ENCODE measurements around the gene DYNC1LI2.
"Not testable (repeated sequence)": the region's sequence is repeated elsewhere in the genome, so short reads cannot be mapped to it uniquely, and the experiment has no call there.

The DYNC1LI2 gene

DNA sequence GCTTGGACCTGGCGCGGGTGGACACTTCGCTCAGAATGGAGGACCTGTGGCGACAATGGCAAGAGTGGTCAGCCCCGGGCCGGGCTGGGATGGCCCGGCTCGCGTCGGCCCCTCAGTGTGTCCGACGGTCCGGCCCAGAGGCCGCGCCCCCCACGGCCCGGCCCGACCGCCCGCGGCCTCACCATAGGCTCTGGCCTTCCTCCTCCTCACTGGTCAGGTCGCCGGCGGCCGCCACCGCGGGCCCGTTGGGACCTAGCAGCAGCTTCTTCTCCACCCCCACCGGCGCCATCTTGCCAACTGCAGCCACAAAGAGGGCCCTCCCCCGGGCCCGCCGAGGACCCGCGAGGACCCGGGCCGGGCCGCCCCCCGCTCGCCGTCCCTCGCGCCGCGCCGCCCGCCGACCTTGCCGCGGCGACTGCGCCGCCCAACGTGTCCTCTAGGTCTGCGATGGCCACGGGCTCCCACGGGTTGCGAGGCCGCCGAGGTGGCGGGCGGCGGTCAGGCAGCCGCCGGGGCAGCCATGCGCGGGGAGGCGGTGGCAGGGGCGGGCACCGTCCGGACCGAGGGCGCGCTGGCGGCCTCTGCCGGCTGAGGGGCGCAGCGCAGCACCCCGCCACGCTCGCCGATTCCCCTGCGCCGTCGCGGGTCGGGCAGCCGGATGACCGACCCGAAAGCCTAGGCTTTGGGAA is at the start of gene DYNC1LI2:
TSS of gene DYNC1LI2 (minus strand) at position 307 of the 689 bp plus-strand sequence. CDS start at position 289, 18 bp downstream.
- peak; percentile 14 for DNase-seq

DNA sequence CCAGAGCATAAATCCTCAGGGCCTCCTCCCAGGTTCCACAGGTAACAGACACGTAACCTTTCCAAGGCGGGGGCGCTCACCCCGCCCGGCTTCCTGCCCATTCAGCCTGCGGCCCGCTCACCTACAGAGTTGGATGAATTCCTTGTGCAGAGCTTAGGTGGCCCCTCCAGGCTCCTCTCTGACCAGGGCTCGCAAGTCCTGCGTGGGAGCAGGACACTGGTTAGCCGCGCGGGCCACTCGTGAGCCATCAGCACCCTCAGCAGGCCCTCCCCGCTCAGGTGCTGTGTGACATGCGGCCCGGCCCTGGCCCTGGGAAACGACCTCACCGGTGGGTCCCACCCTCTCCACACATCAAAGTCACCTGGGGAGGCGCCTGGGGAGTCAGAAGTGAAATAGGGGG is 49.4 kb upstream of the DYNC1LI2 start:
- no peak for DNase-seq

DNA sequence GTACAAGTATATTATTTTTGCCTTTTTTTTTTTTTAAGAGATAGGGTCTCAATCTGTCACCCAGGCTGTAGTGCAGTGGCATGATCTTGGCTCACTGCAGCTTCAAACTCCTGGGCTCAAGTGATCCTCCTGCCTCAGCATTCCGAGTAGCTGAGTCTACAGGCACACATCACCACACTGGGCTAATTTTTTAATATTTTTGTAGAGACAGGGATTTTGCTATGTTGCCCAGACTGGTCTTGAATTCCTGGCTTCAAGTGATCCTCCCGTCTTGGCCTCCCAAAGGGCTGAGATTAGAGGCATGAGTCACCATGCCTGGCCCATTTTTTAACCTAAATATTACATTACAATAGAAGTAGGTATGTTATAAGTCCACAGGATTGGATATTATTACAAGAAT is 46.8 kb upstream of the DYNC1LI2 start:
- DNase-seq = no peak

DNA sequence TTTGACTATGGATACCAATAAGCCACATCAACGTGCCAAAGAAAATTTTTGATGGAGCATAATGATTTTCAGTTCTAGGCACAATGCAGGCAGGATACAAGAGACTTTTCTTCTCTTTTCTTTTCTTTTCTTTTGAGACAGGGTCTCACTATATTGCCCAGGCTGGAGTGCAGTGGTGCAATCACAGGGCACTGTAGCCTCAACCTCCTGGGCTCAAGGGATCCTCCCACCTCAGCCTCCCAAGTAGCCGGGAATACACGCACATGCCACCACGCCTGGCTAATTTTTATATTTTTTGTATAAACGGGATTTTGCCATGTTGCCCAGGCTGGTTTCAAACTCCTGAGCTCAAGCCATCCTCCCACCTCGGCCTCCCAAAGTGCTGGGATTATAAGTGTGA is 42.6 kb upstream of the DYNC1LI2 start:
- DNase-seq = not testable (repeated sequence)

DNA sequence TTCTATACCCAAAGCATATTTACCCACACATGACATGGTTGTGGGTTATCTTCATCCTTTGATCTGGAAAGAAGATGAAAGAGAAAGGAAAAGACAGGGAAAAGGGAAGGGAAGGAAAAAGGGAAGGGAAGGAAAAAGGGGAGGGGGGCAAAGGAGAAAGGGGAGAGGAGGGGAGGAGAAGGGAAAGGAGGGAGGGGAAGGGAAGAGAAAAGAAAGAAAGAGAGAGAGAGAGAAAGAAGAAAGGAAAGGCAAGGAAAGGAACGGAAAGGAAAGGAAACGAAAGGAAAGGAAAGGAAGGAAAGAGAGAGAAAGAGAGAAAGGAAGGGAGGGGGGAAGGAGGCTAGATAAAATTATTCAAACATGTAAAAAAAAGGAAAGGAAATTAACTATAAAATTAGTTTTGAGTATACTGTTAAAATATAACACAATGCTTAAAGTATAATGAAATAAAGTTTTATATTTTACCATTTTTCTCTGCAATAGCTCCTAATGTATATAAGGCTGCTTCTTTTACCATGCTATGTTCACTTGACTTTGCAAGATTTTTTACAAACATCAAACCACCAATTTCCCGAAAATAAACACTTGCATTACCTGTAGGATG is 38.8 kb upstream of the DYNC1LI2 start:
- DNase-seq = no peak

DNA sequence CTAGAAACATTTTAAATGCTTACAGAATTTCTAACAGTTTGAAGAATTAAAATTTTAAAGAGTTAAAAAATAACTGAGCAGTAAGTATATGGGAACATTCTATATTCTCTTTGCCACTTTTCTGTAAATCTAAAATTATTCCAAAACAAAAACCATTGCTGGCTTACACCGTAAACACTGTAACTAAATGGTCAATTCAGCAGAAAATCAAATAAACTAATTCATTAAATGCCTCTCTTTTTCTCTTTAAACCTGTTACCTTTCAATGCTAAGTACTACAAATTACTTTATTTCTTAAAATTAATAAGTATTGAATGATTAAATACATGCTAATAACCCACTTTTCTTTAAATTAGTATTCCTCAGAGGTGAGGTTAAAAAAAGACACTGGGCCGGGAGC is 36.0 kb upstream of the DYNC1LI2 start:
- no peak for DNase-seq

DNA sequence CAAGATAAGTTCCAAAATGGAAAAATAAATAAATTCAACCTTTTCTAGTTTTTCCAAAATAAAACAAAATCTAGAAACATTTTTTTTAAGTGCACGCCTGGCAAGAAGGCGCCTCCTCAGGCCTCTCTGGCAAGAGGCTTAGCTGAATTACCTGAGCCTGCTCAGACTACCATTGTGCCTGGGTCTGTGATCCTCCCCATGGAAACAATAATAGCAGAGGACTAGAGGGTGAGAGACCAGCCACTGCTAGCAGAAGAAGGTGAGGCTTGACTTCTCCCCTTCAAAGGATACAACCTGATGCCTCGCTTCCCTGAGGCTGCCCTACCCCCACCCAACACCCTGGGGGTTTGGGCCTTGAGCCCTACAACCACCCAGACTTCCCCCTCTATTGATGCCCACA is 35.1 kb upstream of the DYNC1LI2 start:
- no peak for DNase-seq

DNA sequence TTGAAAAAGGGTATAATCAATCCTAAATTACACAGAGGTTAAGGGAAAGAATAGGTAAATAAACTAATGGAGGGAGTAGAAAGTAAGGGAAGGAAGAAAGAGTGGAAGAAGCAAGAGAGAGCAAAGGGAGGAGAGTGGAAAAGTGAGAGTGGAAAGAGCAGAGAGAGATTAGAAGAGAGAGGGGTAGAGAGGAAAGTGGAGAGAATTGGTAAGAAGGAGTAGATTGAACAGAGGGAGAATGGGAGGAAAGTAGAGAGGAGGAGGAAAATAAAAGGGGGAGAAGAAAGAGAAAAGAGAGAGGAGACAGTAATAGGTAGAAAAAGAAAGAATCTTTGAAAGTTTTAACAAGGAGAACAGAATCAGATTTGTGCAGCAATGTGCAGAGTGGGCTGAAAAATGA is 25.0 kb upstream of the DYNC1LI2 start:
- no peak for DNase-seq

DNA sequence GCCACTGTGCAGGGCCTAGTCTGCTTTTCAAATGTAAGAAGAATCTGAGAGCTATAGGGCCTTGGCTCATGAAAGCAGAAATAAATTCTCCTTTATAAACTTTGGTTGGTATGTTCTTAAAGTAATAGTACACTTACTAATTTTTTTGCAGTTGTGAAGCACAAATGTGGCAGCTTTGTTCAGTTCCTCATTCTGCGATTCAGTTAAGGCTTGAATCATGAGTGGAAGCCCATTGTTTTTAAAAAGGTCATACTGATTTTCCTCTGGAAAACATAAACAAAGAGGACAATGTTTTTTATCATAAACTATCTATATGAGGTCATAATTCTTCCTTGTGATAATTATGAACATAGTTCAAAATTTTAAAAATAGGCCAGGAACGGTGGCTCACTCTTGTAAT is 23.6 kb upstream of the DYNC1LI2 start:
- DNase-seq = no peak

DNA sequence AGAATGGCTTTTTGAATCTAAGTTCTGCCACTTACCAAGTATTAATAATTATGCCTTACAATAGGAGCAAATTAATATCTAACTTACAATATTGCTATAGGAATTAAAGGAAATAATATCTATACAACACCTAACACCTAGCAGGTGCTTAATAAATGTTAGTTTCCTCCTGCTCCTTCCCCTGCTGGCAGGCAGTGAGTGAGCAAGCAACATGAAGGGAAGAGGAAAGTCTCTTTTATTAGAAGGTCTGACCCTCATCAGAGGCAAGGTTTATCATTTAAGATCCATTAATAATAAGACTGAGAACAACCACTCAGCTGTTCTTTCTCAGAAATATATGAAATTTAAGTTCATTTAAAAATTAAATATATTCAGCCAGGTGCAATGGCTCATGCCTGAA is 6.7 kb upstream of the DYNC1LI2 start:
- no peak for DNase-seq

DNA sequence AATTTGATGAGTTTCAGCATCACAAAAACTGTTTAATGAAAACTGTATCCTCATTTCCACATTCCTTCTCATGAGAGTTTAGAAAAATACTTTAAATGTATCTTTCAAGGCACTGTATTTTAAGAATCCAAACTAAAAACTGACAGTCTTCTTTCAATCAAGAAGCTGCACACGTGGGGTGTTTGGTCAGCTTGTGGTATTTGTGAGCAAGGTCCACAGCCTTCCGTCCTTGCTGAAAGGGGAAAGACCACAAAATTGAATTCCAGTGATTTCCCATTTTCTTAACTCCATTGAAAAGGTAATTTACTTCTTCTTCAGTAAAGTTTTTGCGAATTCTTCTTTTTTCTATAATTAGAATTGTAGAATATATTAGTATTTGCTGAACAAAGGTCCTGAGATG is 3.4 kb upstream of the DYNC1LI2 start:
- no peak for DNase-seq

DNA sequence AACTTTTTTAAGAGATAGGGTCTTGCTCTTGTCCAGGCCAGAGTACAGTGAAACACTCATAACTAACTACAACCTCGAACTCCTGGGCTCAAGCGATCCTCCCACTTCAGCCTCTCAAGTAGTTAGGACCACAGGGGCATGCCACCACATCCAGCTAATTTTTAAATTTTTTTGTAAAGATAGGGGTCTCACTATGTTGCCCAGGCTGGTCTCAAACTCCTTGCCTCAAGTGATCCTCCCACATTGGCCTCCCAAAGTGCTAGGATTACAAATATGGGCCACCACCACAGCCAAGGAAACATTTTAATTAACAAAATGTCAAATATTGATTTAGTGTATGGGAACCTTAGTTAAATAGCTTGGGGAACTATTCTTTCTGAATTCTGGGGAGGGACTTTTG is 2.8 kb upstream of the DYNC1LI2 start:
- no peak for DNase-seq

DNA sequence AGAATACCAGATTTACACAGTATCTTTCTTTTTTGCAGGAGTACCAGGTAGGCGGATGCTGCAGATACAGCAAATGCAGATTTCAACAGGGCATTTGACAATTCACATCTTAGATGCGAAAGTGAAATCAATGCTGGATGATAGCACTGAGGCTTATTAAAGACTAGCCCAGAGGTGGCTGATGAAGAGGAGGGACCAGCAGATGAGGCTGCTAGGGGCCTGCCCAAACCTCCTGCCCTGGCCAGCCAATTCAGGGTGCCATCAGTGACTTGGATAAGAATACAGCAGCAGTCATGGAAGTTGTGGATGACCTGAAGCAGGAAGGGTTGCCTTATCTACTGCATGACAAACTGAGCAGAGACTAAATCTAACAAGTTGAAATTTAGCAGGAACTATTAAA is 1.5 kb upstream of the DYNC1LI2 start:
- no peak for DNase-seq

DNA sequence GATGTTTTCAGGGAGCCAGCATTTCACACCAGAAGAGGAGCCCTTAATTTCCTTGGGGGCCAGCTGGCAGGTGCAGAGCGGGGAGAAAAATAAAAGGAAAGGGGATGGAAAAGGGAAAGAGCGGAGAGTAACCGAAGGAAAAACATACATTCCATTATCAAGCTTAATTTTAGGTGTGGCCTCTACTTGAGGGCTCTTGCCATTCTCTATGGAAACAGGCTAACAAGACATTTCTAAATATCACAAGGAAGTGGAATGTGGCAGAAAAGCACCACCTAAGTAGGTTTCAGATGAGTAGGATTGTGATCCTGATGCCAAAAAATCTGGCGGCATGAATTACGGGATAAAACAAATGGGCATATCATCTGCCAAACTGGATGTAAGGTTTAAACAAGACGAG is 970 bp upstream of the DYNC1LI2 start:
- DNase-seq = no peak

DNA sequence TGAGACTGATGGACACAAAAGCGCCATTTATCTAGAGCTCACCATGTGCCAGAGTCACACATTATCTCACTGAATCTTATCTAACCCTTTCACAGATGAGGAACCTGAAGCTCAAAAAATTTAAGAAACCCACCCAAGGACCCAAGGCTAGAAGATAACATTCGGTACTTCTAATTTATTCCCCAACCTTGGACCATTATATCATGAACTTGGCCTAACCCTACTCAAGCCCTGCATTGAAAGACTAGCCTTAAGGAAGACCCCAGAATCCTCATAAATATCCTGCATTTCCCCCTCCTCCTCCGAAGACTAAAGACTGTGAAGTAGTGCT is 548 bp upstream of the DYNC1LI2 start:
- no peak for DNase-seq

DNA sequence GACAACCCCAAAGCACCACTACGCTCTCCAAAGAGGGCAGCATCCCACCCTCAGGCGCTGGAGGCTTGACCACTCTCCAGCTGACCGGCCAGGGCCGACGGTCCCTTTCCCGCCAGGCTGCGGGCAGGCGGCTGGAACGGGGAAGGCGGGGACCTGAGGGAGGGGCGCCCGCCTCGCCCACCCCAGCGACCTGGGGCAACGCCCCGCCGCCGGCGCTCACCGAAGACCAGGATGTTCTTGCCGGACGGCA is 431 bp downstream of the DYNC1LI2 start:
- DNase-seq = no peak

DNA sequence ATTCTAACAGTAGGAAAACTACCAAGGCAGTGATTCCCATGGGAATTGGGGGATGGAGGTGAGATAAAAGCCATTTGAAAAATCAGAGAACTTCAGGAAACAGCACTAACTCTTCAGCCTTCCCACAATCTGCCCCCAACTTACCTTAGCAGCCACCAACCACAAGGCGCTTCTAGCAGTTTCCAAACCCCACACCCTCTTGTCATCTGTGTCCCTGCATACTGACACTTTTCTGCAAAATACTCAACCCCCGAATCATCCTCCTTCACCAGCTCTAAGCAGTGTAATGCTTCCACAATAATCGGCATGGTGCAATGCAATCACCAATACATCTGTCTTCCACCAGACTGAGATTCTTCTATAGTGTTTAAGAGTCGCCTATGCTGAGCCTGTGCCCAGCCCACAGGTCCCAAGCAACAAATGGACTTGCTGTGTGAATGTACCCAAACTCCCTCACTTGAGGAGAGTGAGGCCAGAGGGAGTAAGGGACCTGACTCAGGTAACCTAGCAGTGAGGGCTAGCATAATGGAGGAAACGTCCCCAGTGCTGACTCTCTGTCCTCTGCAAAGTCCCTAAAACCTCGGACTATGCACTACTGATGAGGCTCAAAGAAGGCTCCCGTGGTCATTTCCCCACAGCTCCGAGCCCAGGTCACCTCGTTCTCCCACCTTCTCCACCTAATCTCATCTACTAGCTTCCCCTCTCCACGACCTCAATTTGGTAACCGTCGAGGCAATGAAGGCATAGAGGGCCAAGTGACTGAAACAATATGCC is 943 bp downstream of the DYNC1LI2 start:
- DNase-seq = no peak

DNA sequence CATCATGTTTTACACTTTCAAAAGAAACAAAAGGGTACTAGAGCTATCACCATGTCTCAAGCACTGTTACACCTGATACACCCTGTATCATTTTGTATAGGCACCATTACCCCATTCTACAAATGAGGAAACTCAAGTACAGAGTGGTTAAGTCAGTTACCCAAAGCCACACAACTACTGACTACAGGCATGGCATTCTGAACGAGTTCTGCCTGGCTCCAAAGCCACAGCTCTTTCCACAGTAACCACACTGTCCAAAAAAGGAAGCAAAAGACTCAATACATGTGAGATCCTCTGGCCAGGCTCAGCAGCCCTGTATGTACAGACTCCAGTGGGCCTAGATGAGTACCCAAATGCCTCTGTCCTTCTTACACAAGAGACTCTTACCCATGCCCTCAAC is 4.7 kb downstream of the DYNC1LI2 start:
- DNase-seq = no peak

DNA sequence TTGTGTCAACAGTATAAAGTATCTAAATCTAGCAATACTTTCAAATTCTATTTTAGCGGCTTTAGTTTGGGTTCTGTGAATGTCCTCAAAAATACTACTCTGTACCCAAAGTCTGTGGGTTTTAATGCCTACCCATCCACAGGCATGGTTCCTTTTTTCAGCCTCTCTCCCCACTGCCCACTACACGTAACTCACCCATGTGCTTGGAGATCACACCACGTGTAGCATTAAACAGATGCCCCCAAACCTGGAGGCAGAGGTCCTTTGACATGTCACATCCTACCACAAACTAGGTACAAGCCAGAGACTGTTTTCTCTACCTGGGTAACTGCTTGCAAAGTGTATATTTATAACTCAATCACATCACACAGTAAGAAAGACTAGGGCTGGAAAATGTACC is 5.4 kb downstream of the DYNC1LI2 start:
- no peak for DNase-seq

DNA sequence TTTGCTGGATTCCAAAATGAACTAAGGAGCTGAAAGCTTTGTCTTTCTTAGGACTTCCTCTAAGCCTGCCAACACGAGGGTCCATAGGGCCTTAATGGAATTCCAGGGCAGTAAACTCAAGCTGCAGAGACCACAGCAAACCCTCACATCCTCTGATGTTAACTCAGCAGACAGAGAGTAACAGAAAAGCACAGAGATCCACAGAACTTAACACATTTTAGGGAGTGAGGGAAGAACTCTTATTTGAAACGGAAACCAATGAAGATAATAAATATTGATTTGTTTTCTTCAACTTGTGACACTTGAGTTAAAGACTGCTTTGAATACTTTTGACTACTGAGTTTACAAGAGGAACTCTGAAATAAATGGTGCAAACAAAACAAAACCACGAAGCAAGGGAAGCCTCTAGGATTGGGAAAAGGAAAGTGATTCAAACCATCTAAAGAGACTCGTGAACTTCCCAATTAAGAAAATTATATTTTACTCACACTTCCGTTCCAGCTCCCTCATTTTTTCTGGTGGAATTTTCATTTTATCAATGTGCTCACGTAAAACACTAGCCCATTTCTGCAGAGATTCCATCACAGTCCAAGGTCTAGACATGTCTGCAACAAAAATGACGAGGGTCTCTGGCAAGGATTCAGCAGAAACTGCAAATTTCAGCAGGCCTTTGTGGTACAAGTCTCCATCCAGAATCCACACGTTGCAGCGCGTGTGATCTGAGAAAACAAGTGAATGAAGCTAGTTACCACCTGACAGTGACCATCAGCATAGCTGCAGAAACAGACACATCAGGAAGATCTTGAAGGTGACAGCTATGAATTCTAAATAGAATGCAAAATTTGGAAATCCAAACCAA is 9.2 kb downstream of the DYNC1LI2 start:
- DNase-seq = no peak

DNA sequence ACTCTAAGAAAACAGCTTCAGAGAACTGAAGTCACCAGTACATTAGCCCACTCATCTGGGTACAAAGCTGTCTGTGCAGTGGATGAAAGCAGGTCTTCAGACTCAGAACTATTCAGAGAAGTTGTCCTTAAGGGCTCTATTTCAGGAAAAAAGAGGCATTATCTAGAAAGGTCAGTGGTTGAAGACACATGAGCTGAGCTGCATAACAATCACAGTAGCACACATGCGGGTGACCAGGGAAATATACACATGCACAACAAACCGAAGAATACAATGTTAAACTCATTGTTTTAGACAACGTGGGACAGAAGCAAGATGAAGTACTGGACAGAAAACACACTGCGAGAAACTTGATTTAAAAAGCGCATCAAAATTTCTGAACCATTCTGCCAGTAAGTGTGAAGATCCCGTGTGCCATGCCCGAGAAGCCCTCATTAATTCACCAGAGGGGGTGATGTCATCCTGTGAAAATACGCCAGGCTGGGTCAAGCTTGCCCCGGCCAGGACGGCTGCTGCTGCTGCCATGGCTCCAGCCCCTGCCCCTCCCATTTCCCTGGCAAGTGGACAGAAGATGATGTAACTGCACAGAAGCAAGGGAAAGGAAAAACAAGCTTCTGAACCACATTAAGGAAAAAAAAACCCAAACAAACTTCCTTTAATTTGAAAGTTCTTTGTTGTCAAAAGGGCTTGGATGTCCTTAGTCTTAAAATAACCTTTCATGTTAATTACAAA is 10.1 kb downstream of the DYNC1LI2 start:
- DNase-seq = no peak

DNA sequence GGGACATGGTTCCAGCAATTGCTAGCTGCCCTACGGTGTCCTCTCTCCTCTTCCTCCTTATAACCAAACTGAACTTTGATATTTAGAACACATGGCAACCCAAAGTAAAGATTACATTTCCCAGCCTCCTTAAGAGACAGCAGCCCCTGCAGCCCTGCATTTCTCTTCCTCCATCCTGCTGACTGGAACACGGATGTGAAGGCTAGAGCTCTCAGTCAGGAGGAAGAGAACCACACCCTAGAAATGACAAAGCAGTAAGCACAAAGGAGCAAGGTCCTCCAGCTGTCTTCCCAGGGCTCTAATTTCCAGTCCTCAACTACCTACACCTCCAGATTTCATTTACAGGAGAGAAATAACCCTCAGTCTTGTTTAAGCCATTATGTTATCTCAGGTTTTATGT is 10.9 kb downstream of the DYNC1LI2 start:
- no peak for DNase-seq

DNA sequence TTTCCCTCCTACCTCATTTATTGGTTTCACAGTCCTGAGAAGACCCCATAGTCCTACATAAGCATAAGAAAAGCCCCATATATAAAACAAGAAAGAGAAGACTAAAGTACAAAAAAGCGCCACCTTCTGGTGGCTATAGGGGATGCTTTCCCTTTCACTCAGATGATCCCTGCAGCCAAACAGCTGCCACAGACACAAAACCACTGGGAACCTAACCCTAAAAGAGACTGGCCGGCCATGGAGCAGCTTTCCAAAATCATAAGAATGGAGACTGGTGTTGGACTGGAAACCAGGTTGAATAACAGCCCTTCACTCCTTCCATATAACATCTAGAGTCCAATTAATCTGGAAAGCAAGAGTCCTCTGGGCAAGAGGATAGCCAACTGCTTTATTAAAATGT is 11.4 kb downstream of the DYNC1LI2 start:
- DNase-seq = peak; percentile 36
